PC-9 (cell line): ENCODE measurements around the gene SRP19. TPM values are rescaled to one million over a fixed set of nuclear protein-coding genes. Genes with fewer than 3 reads are reported as not detected.

Experiments
- BruUV-seq: library from RNA; stranded (reverse); fragments of 400-500 nt; replicated peaks from 2 replicates; lab custom pipeline; 2021; lab: Mats Ljungman, UMichigan
- CTCF ChIA-PET: fragments of 300-600 bp; sonication (Branson Sonifier 250); formaldehyde crosslinking; loops from one replicate; lab custom pipeline; 2022; ENCODE audit warnings: antibody characterized with exemption; lab: Charles Lee
- POLR2A ChIA-PET: fragments of 300-600 bp; sonication (Branson Sonifier 250); formaldehyde crosslinking; loops from one replicate; lab custom pipeline; 2022; ENCODE audit warnings: antibody characterized with exemption; ENCODE audit not compliant: unreplicated experiment; lab: Charles Lee
- DNase-seq, 2 experiments: peaks; one replicate each; pipeline versions ENCODE4 v3.0.0 to v3.0.0-alpha.2; 2015 to 2022; ENCODE audit warnings: mixed read lengths in 1 of 2
- H2AFZ ChIP-seq: fragments of 200-600 bp; sonication (generic); 2 replicates; pipeline ENCODE4 v1.8.1; 2017; ENCODE audit warnings: antibody characterized with exemption
- H3F3A ChIP-seq: fragments of 200-600 bp; sonication (generic); 2 replicates; pipeline ENCODE4 v1.8.1; 2017; ENCODE audit warnings: antibody characterized with exemption, mild to moderate bottlenecking, low read depth; ENCODE audit not compliant: insufficient read depth
- H3K27ac ChIP-seq: fragments of 200-600 bp; sonication (generic); 2 replicates; pipeline ENCODE4 v1.6.1; 2016; ENCODE audit warnings: mixed run types
- H3K27me3 ChIP-seq: fragments of 200-600 bp; sonication (generic); 2 replicates; pipeline ENCODE4 v1.6.1; 2016; ENCODE audit warnings: low read depth, mixed run types; ENCODE audit not compliant: insufficient read depth
- H3K36me3 ChIP-seq: fragments of 200-600 bp; sonication (generic); 2 replicates; pipeline ENCODE4 v1.6.1; 2016; ENCODE audit warnings: low read depth, mixed run types
- H3K4me1 ChIP-seq: fragments of 200-600 bp; sonication (generic); replicated peaks from 2 replicates; pipeline ENCODE4 v1.6.1; 2016; ENCODE audit warnings: mixed run types; ENCODE audit not compliant: insufficient read depth
- H3K4me2 ChIP-seq: fragments of 200-600 bp; sonication (generic); 2 replicates; pipeline ENCODE4 v1.6.1; 2017; ENCODE audit warnings: mixed run types
- H3K4me3 ChIP-seq: fragments of 200-600 bp; sonication (generic); 2 replicates; pipeline ENCODE4 v1.6.1; 2016; ENCODE audit warnings: mixed run types
- H3K79me2 ChIP-seq: fragments of 200-600 bp; sonication (generic); 2 replicates; pipeline ENCODE4 v1.6.1; 2017; ENCODE audit warnings: low read depth, mixed run types
- H3K9me2 ChIP-seq: fragments of 200-600 bp; sonication (generic); 2 replicates; pipeline ENCODE4 v1.8.1; 2017; ENCODE audit warnings: mild to moderate bottlenecking; ENCODE audit not compliant: insufficient read depth
- H3K9me3 ChIP-seq: fragments of 200-600 bp; sonication (generic); 2 replicates; pipeline ENCODE4 v1.8.1; 2016; ENCODE audit warnings: low read depth; ENCODE audit not compliant: insufficient read depth
- H4K20me1 ChIP-seq: fragments of 200-600 bp; sonication (generic); 2 replicates; pipeline ENCODE4 v1.8.1; 2017; ENCODE audit not compliant: insufficient read depth
- EZH2 ChIP-seq: fragments of 200-600 bp; sonication (generic); IDR thresholded peaks from 2 replicates; pipeline ENCODE4 v1.8.0; 2017; ENCODE audit warnings: antibody characterized with exemption, low read depth
- intact Hi-C: fragments of 100-400 bp; cut with micrococcal nuclease; formaldehyde crosslinking; loops from one replicate; pipeline ENCODE4 v1.10.0; 2022; ENCODE audit not compliant: unreplicated experiment
- total RNA-seq: library from RNA; stranded (reverse); gene quantifications from 2 replicates; pipeline ENCODE4 v1.2.3, GENCODE V29; 2021
- TF ChIP-seq, protein P1 (sequence below): fragments of 200-600 bp; sonication (generic); conservative IDR thresholded peaks from 2 replicates; pipeline ENCODE4 v1.6.1; 2017; ENCODE audit warnings: mixed run types, antibody characterized with exemption, mild to moderate bottlenecking, moderate library complexity

SRP19 gene
- total RNA-seq, 1 experiment from 2014 or later, result 34.4 TPM

DNA sequence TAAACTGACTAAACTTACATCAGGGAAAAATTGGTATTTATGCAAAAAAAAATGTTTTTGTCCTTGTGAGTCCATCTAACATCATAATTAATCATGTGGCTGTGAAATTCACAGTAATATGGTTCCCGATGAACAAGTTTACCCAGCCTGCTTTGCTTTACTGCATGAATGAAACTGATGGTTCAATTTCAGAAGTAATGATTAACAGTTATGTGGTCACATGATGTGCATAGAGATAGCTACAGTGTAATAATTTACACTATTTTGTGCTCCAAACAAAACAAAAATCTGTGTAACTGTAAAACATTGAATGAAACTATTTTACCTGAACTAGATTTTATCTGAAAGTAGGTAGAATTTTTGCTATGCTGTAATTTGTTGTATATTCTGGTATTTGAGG is 16.6 kb upstream of the SRP19 start:
- no peaks in the 10 kb centered on the region for H3K4me1 ChIP-seq
- intact Hi-C loops, result loop anchor here (10.0 kb wide), 1 partner anchor 290 kb away; no protein-coding TSS in a partner anchor
- H3K9me3 ChIP-seq, result no peaks in the 10 kb centered on the region
- no peak overlapping the region for H3K4me2 ChIP-seq
- no peaks in the 10 kb centered on the region for H3K36me3 ChIP-seq
- H3K79me2 ChIP-seq, result no peaks in the 10 kb centered on the region
- H3K4me3 ChIP-seq, result no peak overlapping the region
- ChIA-PET CTCF (no interaction called here), POLR2A (no interaction called here)
- TF ChIP-seq EZH2, result no peak
- TF ChIP-seq, protein P1, sequence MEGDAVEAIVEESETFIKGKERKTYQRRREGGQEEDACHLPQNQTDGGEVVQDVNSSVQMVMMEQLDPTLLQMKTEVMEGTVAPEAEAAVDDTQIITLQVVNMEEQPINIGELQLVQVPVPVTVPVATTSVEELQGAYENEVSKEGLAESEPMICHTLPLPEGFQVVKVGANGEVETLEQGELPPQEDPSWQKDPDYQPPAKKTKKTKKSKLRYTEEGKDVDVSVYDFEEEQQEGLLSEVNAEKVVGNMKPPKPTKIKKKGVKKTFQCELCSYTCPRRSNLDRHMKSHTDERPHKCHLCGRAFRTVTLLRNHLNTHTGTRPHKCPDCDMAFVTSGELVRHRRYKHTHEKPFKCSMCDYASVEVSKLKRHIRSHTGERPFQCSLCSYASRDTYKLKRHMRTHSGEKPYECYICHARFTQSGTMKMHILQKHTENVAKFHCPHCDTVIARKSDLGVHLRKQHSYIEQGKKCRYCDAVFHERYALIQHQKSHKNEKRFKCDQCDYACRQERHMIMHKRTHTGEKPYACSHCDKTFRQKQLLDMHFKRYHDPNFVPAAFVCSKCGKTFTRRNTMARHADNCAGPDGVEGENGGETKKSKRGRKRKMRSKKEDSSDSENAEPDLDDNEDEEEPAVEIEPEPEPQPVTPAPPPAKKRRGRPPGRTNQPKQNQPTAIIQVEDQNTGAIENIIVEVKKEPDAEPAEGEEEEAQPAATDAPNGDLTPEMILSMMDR, result no peak
- no peaks in the 10 kb centered on the region for H4K20me1 ChIP-seq
- H3K9me2 ChIP-seq, result 0 out of 2 replicates have a peak, but pooled peaks cover under 1% of the 10 kb centered on the region
- H2AFZ ChIP-seq, result no peak overlapping the region
- no TSS peak for BruUV-seq
- H3F3A ChIP-seq, result no peaks in the 10 kb centered on the region
- no peaks in the 10 kb centered on the region for H3K27me3 ChIP-seq
- H3K27ac ChIP-seq, result no peak overlapping the region
- no peak for DNase-seq

DNA sequence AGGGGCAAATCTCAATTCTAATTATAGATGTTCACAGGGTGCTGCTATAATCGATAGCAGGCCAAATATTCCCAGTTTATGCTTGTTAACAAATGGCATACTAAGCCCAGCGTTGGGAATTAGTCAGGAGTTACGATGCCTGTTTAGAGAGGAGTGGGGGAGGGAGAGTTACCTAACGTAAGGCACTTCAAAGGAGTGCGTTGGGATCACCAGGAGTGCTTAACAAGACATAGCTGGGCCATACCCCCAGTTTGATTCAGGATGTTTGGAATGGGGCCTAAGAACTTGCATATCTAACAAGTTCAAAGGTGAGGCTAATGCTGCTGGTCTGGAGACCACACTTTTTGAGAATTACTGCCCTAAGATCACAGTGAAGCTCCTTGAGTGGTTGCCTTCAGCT is 14.5 kb upstream of the SRP19 start:
- Histone ChIP-seq H3K27ac (no peak overlapping the region), H3K4me1 (no peaks in the 10 kb centered on the region), H3F3A (no peaks in the 10 kb centered on the region), H3K9me3 (no peaks in the 10 kb centered on the region), H3K4me3 (no peak overlapping the region), H3K36me3 (no peaks in the 10 kb centered on the region), H4K20me1 (no peaks in the 10 kb centered on the region), H3K79me2 (no peaks in the 10 kb centered on the region), H2AFZ (no peak overlapping the region), H3K9me2 (0 out of 2 replicates have a peak, but pooled peaks cover 5% of the 10 kb centered on the region), H3K4me2 (no peak overlapping the region), H3K27me3 (no peaks in the 10 kb centered on the region)
- ChIA-PET POLR2A (no interaction called here), CTCF (no interaction called here)
- no TSS peak for BruUV-seq
- DNase-seq, result no peak
- intact Hi-C loops, result loop anchor here (10.0 kb wide), 1 partner anchor 292 kb away; no protein-coding TSS in a partner anchor
- TF ChIP-seq EZH2, result no peak
- TF ChIP-seq, protein P1, result no peak

DNA sequence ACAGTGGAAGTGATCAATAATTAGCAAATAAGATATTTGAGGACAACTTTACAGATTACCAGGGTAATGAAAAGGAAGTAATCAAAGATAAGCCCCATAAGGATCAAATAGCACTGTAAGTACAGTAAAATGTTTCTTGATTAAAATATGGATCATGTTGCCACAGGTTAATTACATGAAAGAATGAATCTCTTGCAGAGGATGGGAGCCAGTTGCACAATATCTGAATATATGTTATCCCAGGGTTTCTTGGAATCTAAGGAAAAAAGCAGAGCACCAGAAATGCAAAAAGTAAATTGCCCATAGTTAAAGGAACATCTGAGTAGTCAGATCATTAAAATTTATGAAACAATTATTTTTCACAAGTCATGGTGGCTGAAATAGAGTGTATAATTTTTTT is 13.8 kb upstream of the SRP19 start:
- no peak overlapping the region for H3K4me2 ChIP-seq
- TF ChIP-seq, protein P1, result no peak
- TF ChIP-seq EZH2, result no peak
- DNase-seq, result no peak
- no peak overlapping the region for H3K27ac ChIP-seq
- no TSS peak for BruUV-seq
- H3K9me3 ChIP-seq, result no peaks in the 10 kb centered on the region
- no peaks in the 10 kb centered on the region for H4K20me1 ChIP-seq
- intact Hi-C loops, result loop anchor here (10.0 kb wide), 1 partner anchor 293 kb away; no protein-coding TSS in a partner anchor
- H2AFZ ChIP-seq, result no peak overlapping the region
- H3F3A ChIP-seq, result no peaks in the 10 kb centered on the region
- POLR2A ChIA-PET, result no interaction called here
- H3K36me3 ChIP-seq, result no peaks in the 10 kb centered on the region
- H3K4me3 ChIP-seq, result no peak overlapping the region
- CTCF ChIA-PET, result no interaction called here
- H3K9me2 ChIP-seq, result 0 out of 2 replicates have a peak, but pooled peaks cover 5% of the 10 kb centered on the region
- H3K27me3 ChIP-seq, result no peaks in the 10 kb centered on the region
- no peaks in the 10 kb centered on the region for H3K79me2 ChIP-seq
- no peaks in the 10 kb centered on the region for H3K4me1 ChIP-seq
